H1 (cell line): ENCODE measurements around the gene RALY.

Source experiments
- CBX5 ChIP-seq: fragments of 300-800, 300-1000 bp; sonication (generic); IDR thresholded peaks from 2 replicates; pipeline ENCODE4 v1.7.1; 2016; ENCODE audit warnings: antibody characterized with exemption, low read length, low read depth
- CHD2 ChIP-seq: IDR thresholded peaks from 2 replicates; pipeline ENCODE4 v1.6.1; 2012; ENCODE audit warnings: low read length, improper control_type of control experiment
- CREB1 ChIP-seq: IDR thresholded peaks from 2 replicates; pipeline ENCODE4 v1.6.1; 2012; ENCODE audit warnings: inconsistent platforms
- EZH2 ChIP-seq: fragments of 200-600 bp; sonication (generic); IDR thresholded peaks from 2 replicates; pipeline ENCODE4 v1.7.1; 2012; ENCODE audit warnings: low read depth, mild to moderate bottlenecking, moderate library complexity, low read length, inconsistent platforms; ENCODE audit not compliant: severe bottlenecking
- GABPA ChIP-seq: IDR thresholded peaks from 2 replicates; pipeline ENCODE4 v1.6.1; 2011; ENCODE audit warnings: mild to moderate bottlenecking, low read length, moderate library complexity, borderline replicate concordance; ENCODE audit not compliant: insufficient read depth
- PHF8 ChIP-seq: fragments of 200-600 bp; sonication (generic); conservative IDR thresholded peaks from 2 replicates; pipeline ENCODE4 v1.7.1; 2012; ENCODE audit warnings: low read depth, mild to moderate bottlenecking, inconsistent platforms, low read length, moderate library complexity
- POLR2AphosphoS5 ChIP-seq: IDR thresholded peaks from 2 replicates; pipeline ENCODE4 v1.6.1; 2011; ENCODE audit warnings: low read depth, low read length
- RAD21 ChIP-seq, 2 experiments: IDR thresholded peaks in 1 of 2; conservative IDR thresholded peaks in 1 of 2; 2 replicates each; pipeline ENCODE4 v1.6.1; 2011; ENCODE audit warnings: low read depth in 2 of 2, low read length in 2 of 2, improper control_type of control experiment in 1 of 2, inconsistent platforms in 1 of 2, mild to moderate bottlenecking in 1 of 2, moderate library complexity in 1 of 2
- RFX5 ChIP-seq: IDR thresholded peaks from 2 replicates; pipeline ENCODE4 v1.6.1; 2011; ENCODE audit warnings: low read depth, low read length, improper control_type of control experiment, borderline replicate concordance
- SUZ12 ChIP-seq: fragments of 200-600 bp; sonication (generic); IDR thresholded peaks from 2 replicates; pipeline ENCODE4 v1.6.1; 2012; ENCODE audit warnings: mild to moderate bottlenecking, inconsistent platforms, low read length, moderate library complexity, mixed read lengths
- ZNF274 ChIP-seq: IDR thresholded peaks from 2 replicates; pipeline ENCODE4 v1.7.0; 2012; ENCODE audit warnings: low read length, borderline replicate concordance; ENCODE audit errors: extremely low read depth
- TF ChIP-seq, protein P1 (sequence below), 3 experiments: IDR thresholded peaks; 1 replicate in 2 of 3; 2 replicates in 1 of 3; pipeline versions ENCODE4 v1.5.1 to v1.6.1; 2011; ENCODE audit warnings: low read length in 3 of 3, mild to moderate bottlenecking in 3 of 3, inconsistent platforms in 2 of 3, low read depth in 1 of 3, moderate library complexity in 1 of 3; ENCODE audit not compliant: insufficient read depth in 1 of 3; ENCODE audit errors: control extremely low read depth in 1 of 3
- TF ChIP-seq, protein P2 (sequence below): IDR thresholded peaks from 2 replicates; pipeline ENCODE4 v1.6.1; 2011; ENCODE audit warnings: low read length, improper control_type of control experiment

DNA sequence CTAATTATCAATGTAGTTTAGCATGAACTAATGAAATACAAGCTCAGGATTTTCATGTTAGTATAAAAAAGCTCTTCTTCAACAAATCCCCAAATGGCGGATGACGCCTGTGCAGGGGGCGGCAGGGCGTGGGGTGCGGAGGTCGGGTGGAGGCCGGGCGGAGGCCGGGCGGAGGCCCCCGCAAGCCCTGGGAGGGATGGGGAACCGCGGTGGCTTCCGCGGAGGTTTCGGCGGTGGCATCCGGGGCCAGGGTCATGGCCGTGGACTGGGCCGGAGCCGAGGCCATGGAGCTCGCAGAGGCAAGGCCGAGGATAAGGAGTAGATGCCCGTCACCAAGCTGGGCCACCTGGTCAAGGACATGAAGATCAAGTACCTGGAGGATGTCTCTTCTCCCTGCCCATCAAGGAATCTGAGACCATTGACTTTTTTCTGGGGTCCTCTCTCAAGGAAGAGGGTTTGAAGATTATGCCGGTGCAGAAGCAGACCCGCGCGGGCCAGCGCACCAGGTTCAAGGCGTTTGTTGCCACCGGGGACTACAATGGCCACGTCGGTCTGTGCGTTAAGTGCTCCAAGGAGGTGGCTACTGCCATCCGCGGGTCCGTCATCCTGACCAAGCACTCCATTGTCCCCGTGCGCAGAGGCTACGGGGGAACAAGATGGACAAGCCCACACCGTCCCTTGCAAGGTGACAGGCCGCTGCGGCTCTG is 128.7 kb downstream of the RALY start:
- TF ChIP-seq, protein P1, sequence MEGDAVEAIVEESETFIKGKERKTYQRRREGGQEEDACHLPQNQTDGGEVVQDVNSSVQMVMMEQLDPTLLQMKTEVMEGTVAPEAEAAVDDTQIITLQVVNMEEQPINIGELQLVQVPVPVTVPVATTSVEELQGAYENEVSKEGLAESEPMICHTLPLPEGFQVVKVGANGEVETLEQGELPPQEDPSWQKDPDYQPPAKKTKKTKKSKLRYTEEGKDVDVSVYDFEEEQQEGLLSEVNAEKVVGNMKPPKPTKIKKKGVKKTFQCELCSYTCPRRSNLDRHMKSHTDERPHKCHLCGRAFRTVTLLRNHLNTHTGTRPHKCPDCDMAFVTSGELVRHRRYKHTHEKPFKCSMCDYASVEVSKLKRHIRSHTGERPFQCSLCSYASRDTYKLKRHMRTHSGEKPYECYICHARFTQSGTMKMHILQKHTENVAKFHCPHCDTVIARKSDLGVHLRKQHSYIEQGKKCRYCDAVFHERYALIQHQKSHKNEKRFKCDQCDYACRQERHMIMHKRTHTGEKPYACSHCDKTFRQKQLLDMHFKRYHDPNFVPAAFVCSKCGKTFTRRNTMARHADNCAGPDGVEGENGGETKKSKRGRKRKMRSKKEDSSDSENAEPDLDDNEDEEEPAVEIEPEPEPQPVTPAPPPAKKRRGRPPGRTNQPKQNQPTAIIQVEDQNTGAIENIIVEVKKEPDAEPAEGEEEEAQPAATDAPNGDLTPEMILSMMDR (IDR thresholded peaks at IDR 0.05; ENCODE audit: control extremely low read depth in 1 of 3, insufficient read depth in 1 of 3, low read depth in 1 of 3, low read length in 3 of 3): no peak
- TF ChIP-seq RAD21 (IDR thresholded peaks at IDR 0.05 in 1 of 2, conservative IDR thresholded peaks at IDR 0.05 in 1 of 2; ENCODE audit: low read depth in 2 of 2, low read length in 2 of 2): no peak
- no peak for TF ChIP-seq CREB1
- TF ChIP-seq RFX5: no peak
- TF ChIP-seq EZH2: no peak
- no peak for TF ChIP-seq GABPA
- TF ChIP-seq, protein P2, sequence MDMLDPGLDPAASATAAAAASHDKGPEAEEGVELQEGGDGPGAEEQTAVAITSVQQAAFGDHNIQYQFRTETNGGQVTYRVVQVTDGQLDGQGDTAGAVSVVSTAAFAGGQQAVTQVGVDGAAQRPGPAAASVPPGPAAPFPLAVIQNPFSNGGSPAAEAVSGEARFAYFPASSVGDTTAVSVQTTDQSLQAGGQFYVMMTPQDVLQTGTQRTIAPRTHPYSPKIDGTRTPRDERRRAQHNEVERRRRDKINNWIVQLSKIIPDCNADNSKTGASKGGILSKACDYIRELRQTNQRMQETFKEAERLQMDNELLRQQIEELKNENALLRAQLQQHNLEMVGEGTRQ: no peak
- TF ChIP-seq SUZ12: no peak
- TF ChIP-seq CHD2: no peak
- no peak for TF ChIP-seq POLR2AphosphoS5
- TF ChIP-seq ZNF274: no peak
- TF ChIP-seq PHF8: no peak
- TF ChIP-seq CBX5: no peak
